Ureter (tissue), 1 donor: ENCODE results near the gene MIER2. TPM values are rescaled to one million over a fixed set of nuclear protein-coding genes. Genes with fewer than 3 reads are reported as not detected.
"Not testable (repeated sequence)": the region's sequence is repeated elsewhere in the genome, so short reads cannot be mapped to it uniquely, and the experiment has no call there.

Source experiments
- DNase-seq: peaks from one replicate; pipeline ENCODE4 v3.0.0-alpha.2; 2020; ENCODE audit warnings: low spot score
- total RNA-seq: library from RNA; stranded (reverse); gene quantifications from one replicate; pipeline ENCODE4 v1.2.4, GENCODE V29; 2023
- donor health status: DM: yes; HTN: yes; CAD: no.

MIER2 gene
- total RNA-seq, 1 donor from 2014 or later: 37.9 TPM

GRCh38 chr19:287381-287871, 57.2 kb downstream of the MIER2 start:
- DNase-seq: no peak

- DNase-seq: no peak
These were observed 61.2 kb downstream of the MIER2 start for GRCh38 chr19:283395-283794.

GRCh38 chr19:282501-282900, 62.1 kb downstream of the MIER2 start:
- no peak for DNase-seq

DNA sequence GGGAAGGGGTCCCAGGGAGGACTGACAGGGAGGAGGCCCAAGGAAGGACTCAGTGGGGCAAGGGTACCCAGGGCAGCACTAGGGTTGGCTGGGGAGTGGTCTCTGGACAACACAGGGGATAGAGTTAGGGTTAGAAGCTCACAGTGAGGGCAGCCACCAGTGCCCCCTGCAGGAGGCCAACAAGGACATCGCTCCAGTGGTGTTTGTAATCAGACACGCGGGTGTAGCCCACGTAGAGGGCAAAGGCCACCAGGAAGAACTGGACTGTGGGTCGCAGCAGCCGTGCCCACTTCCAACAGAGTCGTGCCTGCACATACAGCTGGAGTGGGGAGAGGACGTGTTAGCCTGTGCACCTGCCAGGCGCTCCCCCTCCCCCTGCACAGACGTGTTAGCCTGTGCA, 62.6 kb downstream of the MIER2 start:
- DNase-seq: no peak

DNA sequence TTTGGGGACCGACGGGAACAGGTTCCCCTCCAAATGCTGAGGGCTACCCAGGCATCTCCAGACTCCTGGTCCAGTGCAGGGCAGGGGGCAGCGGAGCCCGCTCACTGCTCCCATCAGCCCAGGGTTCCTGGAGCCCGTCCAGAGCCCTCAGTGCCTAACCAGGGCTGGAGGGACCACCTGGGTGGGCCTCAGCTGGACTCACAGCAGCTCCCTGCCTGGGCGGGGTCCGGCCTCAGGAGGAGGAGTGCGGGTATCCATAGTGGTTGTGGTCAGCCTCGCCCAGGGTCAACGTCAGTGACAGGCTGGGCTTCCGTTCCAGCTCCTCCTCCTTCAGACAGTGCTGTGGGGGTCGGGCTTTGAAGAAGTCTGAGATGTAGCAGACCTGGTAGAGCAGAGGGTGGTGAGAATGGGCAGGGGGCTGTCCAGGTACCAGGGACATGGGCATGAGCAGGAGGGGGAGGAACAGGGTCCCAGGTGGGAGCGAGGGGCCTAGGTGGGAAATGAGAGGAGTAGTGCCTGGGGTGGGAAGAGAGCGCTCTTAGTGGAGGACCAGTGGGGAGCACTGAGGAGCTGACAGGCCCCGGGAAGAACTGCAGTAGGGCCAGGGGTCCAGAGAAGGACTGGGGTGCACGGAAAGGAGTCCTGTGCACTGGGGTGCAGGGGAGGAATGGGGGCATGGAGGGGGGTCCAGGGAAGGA, 63.3 kb downstream of the MIER2 start:
- DNase-seq: no peak

DNA sequence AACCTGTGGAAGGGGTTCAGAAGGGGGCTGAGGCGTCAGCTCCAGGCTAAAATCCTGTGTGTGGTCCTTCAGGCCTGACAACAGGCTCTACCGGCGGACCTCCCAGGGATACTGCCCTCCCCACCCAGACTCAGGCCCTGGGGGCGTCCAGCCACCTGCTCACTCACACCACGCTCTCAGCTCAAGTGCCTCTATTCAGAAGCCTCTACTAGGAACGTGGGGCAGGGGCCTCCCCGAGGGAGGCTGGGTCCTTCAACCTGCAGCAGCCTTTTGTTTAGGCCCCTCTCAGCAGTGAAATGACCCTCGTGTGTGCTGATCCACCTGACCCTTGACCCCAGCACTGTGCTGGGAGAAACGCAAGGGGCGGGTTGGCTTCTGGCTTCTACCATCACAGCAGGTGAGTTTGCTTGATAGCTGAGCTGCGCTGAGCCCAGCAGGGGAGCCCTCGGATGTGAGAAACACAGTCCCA, 64.0 kb downstream of the MIER2 start:
- no peak for DNase-seq

GRCh38 chr19:279656-280055, 64.9 kb downstream of the MIER2 start:
- no peak for DNase-seq

- DNase-seq: no peak
These were observed 65.4 kb downstream of the MIER2 start for GRCh38 chr19:279231-279630.

DNA sequence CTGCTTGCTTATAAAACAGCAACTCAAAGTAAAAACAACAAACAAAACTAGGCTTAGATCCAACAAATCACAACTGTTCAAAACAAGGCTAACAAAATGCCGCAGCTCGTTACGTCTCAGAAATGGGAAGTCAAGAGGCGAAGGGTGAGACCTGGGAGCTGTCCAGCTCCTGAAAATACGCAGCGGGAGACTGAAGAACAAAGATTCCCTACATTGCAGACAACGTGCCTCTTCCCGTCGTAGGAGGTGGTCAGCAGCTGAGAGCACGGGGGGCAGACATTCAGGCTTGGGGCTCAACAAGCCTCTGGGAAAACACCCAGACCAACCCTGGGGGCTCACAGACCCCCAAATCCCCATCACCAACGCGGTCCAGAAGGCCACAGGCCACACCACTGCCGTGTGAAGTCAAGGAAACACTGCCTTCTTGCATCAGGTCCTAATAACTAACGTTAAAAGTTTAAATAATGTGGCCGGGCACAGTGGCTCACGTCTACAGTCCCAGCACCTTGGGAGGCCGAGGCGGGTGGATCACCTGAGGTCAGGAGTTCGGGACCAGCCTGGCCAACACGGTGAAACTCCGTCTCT, 66.9 kb downstream of the MIER2 start:
- no peak for DNase-seq

DNA sequence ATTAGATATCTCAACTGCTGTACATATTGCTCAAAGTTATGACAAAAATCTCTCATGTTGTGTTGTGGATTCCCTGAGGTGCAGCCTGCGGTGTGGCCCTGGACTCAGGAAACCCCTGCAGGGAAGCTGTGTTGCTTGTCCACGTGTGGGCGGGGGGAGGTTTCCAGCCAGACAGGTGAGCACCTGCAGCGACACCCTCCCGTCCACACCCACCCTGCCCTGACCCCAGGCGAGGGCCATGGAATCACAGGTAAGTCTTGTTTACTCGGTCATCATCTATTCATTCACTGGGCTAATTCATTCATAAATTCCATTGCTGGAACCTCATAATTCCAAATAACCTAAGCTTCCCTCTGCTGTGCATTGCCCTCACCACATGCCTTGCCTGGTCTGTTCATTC, 67.5 kb downstream of the MIER2 start:
- DNase-seq: no peak

DNA sequence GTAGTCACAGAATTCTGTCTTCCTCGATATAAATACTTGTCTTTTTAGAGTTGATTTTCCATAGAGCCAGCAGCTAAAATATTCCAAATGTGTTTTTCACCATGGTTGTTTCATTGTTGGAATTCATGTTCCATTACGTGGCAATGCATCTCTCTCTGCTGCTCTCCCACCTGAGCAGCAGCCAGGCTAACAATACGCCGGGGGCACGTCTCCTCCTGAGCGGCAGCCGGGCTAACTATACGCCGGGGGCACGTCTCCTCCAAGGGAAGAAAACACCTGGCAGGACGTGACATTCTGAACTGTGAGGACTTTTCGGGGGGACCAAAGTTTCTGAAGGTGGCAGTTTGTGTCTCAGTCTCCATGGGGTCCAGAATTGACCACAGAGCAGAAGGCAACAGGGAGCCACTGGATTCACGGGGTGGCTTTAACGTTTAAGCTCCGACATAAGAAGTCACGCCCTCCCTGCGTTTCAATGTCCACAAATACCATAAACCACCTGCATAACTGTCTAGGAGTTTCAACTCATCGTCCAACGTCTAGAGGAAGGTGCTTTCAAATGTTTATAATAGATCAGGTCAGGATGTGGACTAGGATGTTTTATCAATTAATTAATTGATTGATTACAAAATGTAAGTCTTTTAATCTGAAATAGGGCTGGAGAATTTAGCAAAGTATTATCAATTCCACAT, 68.5 kb downstream of the MIER2 start:
- DNase-seq: no peak

- no peak for DNase-seq
These were observed 69.6 kb downstream of the MIER2 start for GRCh38 chr19:275000-275399.

- DNase-seq: no peak
These were observed 71.2 kb downstream of the MIER2 start for GRCh38 chr19:273393-273792.

GRCh38 chr19:271856-272255, 72.7 kb downstream of the MIER2 start:
- no peak for DNase-seq

- not testable (repeated sequence) for DNase-seq
These were observed 73.8 kb downstream of the MIER2 start for GRCh38 chr19:270766-271318.

DNA sequence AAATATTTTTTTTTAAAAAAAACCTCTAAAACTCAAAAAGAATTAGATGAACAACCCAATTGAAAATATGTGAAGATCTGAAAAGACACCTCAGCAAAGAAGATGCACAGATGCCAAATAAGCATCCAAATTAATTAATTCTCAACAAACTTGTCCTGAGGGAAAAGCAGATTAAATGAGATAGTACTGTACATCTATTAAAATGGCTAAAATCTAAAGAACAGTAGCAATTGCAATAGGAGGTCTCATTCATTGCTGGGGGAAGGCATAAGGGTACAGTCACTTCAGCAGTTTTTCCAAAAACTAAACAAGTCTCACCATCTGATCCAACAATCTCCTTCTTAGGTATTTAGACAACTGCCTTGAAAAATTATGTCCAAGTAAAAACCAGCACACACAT, 75.4 kb downstream of the MIER2 start:
- no peak for DNase-seq

GRCh38 chr19:262125-262524, 82.5 kb downstream of the MIER2 start:
- no peak for DNase-seq

DNA sequence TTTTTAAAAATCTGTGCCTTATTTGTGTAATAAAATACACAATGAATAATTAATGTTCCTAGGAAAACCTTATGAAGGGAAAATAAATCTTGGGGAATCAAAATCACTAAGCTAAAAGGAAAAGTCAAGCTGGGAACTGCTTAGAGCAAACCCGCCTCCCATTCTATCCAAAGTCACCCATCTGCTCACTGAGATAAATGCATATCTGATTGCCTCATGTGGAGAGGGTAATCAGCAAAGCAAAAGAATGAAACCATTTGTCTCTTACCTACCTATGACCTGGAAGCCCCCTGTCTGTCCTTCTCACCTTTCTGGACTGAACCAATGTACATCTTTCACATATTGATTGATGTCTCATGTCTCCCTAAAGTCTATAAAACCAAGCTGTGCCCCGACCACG, 87.8 kb downstream of the MIER2 start:
- not testable (repeated sequence) for DNase-seq
